Metanephros (tissue), 1 donor: ENCODE data around the gene OR52E5. TPM values are rescaled to one million over a fixed set of nuclear protein-coding genes. Genes with fewer than 3 reads are reported as not detected.

Source experiments
- total RNA-seq: library from RNA; depleted of rRNA; stranded (reverse); fragments of >200 nt; gene quantifications from one replicate; pipeline ENCODE4 v1.2.3, GENCODE V29; 2014

The OR52E5 gene
- not detected for total RNA-seq

GRCh38 chr11:5892908-5893307 lies at the start of gene OR52E5:
Gene OR52E5 (plus strand): TSS chr11:5893208. CDS start chr11:5900777, 7,569 bp downstream.

GRCh38 chr11:5857590-5857989 lies 35.4 kb upstream of the OR52E5 start, which contains the start of gene OR52E8:
Gene OR52E8 (minus strand): TSS chr11:5857690. CDS start chr11:5857690, 0 bp downstream.

GRCh38 chr11:5880329-5880728 lies 12.7 kb upstream of the OR52E5 start, which contains the start of gene OR52E4:
Gene OR52E4 (plus strand): TSS chr11:5880629. CDS start chr11:5884293, 3,664 bp downstream.

GRCh38 chr11:5941951-5942350 lies 48.9 kb downstream of the OR52E5 start, which contains the start of gene OR56A3:
Gene OR56A3 (plus strand): TSS chr11:5942251. CDS start chr11:5947347, 5,096 bp downstream.

Other genes starting within 250 kb of the OR52E5 start
- gene TRIM5, start 208.1 kb upstream of the OR52E5 start, total RNA-seq: 37.5 TPM
- gene TRIM22, start 203.4 kb upstream of the OR52E5 start, total RNA-seq: 22.4 TPM
- not detected for gene OR56B1, start 156.8 kb upstream of the OR52E5 start, total RNA-seq
- not detected for gene OR52N4, start 139.0 kb upstream of the OR52E5 start, total RNA-seq
- not detected for gene OR52N5, start 109.9 kb upstream of the OR52E5 start, total RNA-seq
- not detected for gene OR52N1, start 101.9 kb upstream of the OR52E5 start, total RNA-seq
- not detected for gene OR52N2, start 84.3 kb upstream of the OR52E5 start, total RNA-seq
- not detected for gene OR52E6, start 51.3 kb upstream of the OR52E5 start, total RNA-seq
- not detected for gene OR52E8, start 35.5 kb upstream of the OR52E5 start, total RNA-seq
- not detected for gene OR52E4, start 12.6 kb upstream of the OR52E5 start, total RNA-seq
- gene OR56A3, start 49.0 kb downstream of the OR52E5 start, total RNA-seq: not detected
- not detected for gene OR56A5, start 75.3 kb downstream of the OR52E5 start, total RNA-seq
- not detected for gene OR52L1, start 93.8 kb downstream of the OR52E5 start, total RNA-seq
- not detected for gene OR56A4, start 113.7 kb downstream of the OR52E5 start, total RNA-seq
- gene OR56A1, start 137.6 kb downstream of the OR52E5 start, total RNA-seq: 0.12 TPM
- not detected for gene OR56B4, start 214.5 kb downstream of the OR52E5 start, total RNA-seq